ENCODE data around the gene C10orf71.

The C10orf71 gene

GRCh38 chr10:49272251-49273081 lies 26.5 kb upstream of the C10orf71 start:
- no peak for DNase-seq (ENCODE audit: low spot score)
- no peak for TF ChIP-seq CTCF (IDR thresholded peaks at IDR 0.05; ENCODE audit: extremely low read depth, insufficient read depth, missing control alignments)
- in situ Hi-C loops (cut with MboI; ENCODE audit: low pct_unique_long_range_greater_than_20kb, low sequenced_read_pairs, unreplicated experiment), result no loop called here

- in situ Hi-C loops (cut with MboI; ENCODE audit: low pct_unique_long_range_greater_than_20kb, low sequenced_read_pairs, unreplicated experiment), result no loop called here
- DNase-seq (ENCODE audit: low spot score), result no peak
- no peak for TF ChIP-seq CTCF (IDR thresholded peaks at IDR 0.05; ENCODE audit: extremely low read depth, insufficient read depth, missing control alignments)
Observed at GRCh38 chr10:49273082-49273465, 25.9 kb upstream of the C10orf71 start.

- no peak for DNase-seq (ENCODE audit: low spot score)
- no peak for TF ChIP-seq CTCF (IDR thresholded peaks at IDR 0.05; ENCODE audit: extremely low read depth, insufficient read depth, missing control alignments)
- in situ Hi-C loops (cut with MboI; ENCODE audit: low pct_unique_long_range_greater_than_20kb, low sequenced_read_pairs, unreplicated experiment), result no loop called here
Observed at GRCh38 chr10:49273626-49274025, 25.3 kb upstream of the C10orf71 start.

GRCh38 chr10:49274886-49275285 lies 24.1 kb upstream of the C10orf71 start:
- DNase-seq (ENCODE audit: low spot score), result no peak
- in situ Hi-C loops (cut with MboI; ENCODE audit: low pct_unique_long_range_greater_than_20kb, low sequenced_read_pairs, unreplicated experiment), result no loop called here

GRCh38 chr10:49275896-49276295 lies 23.1 kb upstream of the C10orf71 start:
- DNase-seq (ENCODE audit: low spot score), result no peak
- in situ Hi-C loops (cut with MboI; ENCODE audit: low pct_unique_long_range_greater_than_20kb, low sequenced_read_pairs, unreplicated experiment), result no loop called here
- TF ChIP-seq CTCF (IDR thresholded peaks at IDR 0.05; ENCODE audit: extremely low read depth, insufficient read depth, missing control alignments), result no peak

More at GRCh38 chr10:49274886-49275285, 24.1 kb upstream of the C10orf71 start:
- TF ChIP-seq CTCF (IDR thresholded peaks at IDR 0.05; ENCODE audit: extremely low read depth, insufficient read depth, missing control alignments), result no peak

GRCh38 chr10:49276596-49276995 lies 22.4 kb upstream of the C10orf71 start:
- DNase-seq (ENCODE audit: low spot score), result no peak
- in situ Hi-C loops (cut with MboI; ENCODE audit: low pct_unique_long_range_greater_than_20kb, low sequenced_read_pairs, unreplicated experiment), result no loop called here
- TF ChIP-seq CTCF (IDR thresholded peaks at IDR 0.05; ENCODE audit: extremely low read depth, insufficient read depth, missing control alignments), result no peak

All from GM13977 (cell line).